ENCODE results near the gene EXOC6B. TPM values are rescaled to one million over a fixed set of nuclear protein-coding genes. Genes with fewer than 3 reads are reported as not detected.
"Not testable (repeated sequence)": the region's sequence is repeated elsewhere in the genome, so short reads cannot be mapped to it uniquely, and the experiment has no call there.

The EXOC6B gene
- total RNA-seq, 1 donor from 2014 or later, result 33.0 TPM

- ATAC-seq (no peak), DNase-seq (no peak)
- Histone ChIP-seq H3K36me3 (no peaks in the 10 kb centered on the region), H3K27me3 (ENCODE audit: low read depth) (no peaks in the 10 kb centered on the region), H3K4me1 (peaks cover 6% of the 10 kb centered on the region), H3K4me3 (no peak overlapping the region), H3K27ac (no peak overlapping the region), H3K9me3 (no peaks in the 10 kb centered on the region)
- intact Hi-C loops (cut with DNase I), result no loop called here
- TF ChIP-seq CTCF (IDR thresholded peaks at IDR 0.05), result no peak
Observed at GRCh38 chr2:72572501-72572900, 253.3 kb downstream of the EXOC6B start.

GRCh38 chr2:72570413-72570812 is 255.4 kb downstream of the EXOC6B start:
- intact Hi-C loops (cut with DNase I), result no loop called here

GRCh38 chr2:72562451-72563153 is 263.2 kb downstream of the EXOC6B start:
- intact Hi-C loops (cut with DNase I), result no loop called here
- Histone ChIP-seq H3K9me3 (no peaks in the 10 kb centered on the region), H3K27ac (no peak overlapping the region), H3K4me1 (peaks cover 18% of the 10 kb centered on the region), H3K27me3 (ENCODE audit: low read depth) (no peaks in the 10 kb centered on the region), H3K36me3 (no peaks in the 10 kb centered on the region), H3K4me3 (no peak overlapping the region)
- TF ChIP-seq CTCF (IDR thresholded peaks at IDR 0.05), result no peak
- DNase-seq, result no peak
- ATAC-seq, result no peak

More at GRCh38 chr2:72570413-72570812, 255.4 kb downstream of the EXOC6B start:
- no peaks in the 10 kb centered on the region for H3K4me1 ChIP-seq
- TF ChIP-seq CTCF (IDR thresholded peaks at IDR 0.05), result no peak
- no peak for DNase-seq
- no peaks in the 10 kb centered on the region for H3K9me3 ChIP-seq
- no peak for ATAC-seq
- no peak overlapping the region for H3K4me3 ChIP-seq
- no peaks in the 10 kb centered on the region for H3K27me3 ChIP-seq (ENCODE audit: low read depth)
- no peaks in the 10 kb centered on the region for H3K36me3 ChIP-seq
- no peak overlapping the region for H3K27ac ChIP-seq

- TF ChIP-seq CTCF (IDR thresholded peaks at IDR 0.05), result no peak
- DNase-seq (no peak), ATAC-seq (peak; percentile 59 to 62)
- H3K27ac ChIP-seq, result no peak overlapping the region
- peaks cover 18% of the 10 kb centered on the region for H3K4me1 ChIP-seq
- H3K36me3 ChIP-seq, result no peaks in the 10 kb centered on the region
- no peak overlapping the region for H3K4me3 ChIP-seq
- no peaks in the 10 kb centered on the region for H3K27me3 ChIP-seq (ENCODE audit: low read depth)
- H3K9me3 ChIP-seq, result no peaks in the 10 kb centered on the region
- intact Hi-C loops (cut with DNase I), result no loop called here
Observed at GRCh38 chr2:72561621-72562318, 264.1 kb downstream of the EXOC6B start.

GRCh38 chr2:72555943-72556342 is 269.9 kb downstream of the EXOC6B start:
- H3K27me3 ChIP-seq (ENCODE audit: low read depth), result no peaks in the 10 kb centered on the region
- H3K9me3 ChIP-seq, result peaks cover 6% of the 10 kb centered on the region
- no peak for DNase-seq
- TF ChIP-seq CTCF (IDR thresholded peaks at IDR 0.05), result no peak
- no peaks in the 10 kb centered on the region for H3K36me3 ChIP-seq
- intact Hi-C loops (cut with DNase I), result no loop called here
- H3K27ac ChIP-seq, result no peak overlapping the region
- no peak overlapping the region for H3K4me3 ChIP-seq
- no peaks in the 10 kb centered on the region for H3K4me1 ChIP-seq
- ATAC-seq, result no peak

GRCh38 chr2:72555363-72555762 is 270.5 kb downstream of the EXOC6B start:
- H3K27ac ChIP-seq; H3K4me1 ChIP-seq; ATAC-seq; H3K4me3 ChIP-seq; intact Hi-C loops (cut with DNase I); H3K9me3 ChIP-seq; H3K27me3 ChIP-seq (ENCODE audit: low read depth); DNase-seq; H3K36me3 ChIP-seq: not testable (repeated sequence)

GRCh38 chr2:72554910-72555309 is 270.9 kb downstream of the EXOC6B start:
- H3K27me3 ChIP-seq (ENCODE audit: low read depth); H3K27ac ChIP-seq; H3K4me3 ChIP-seq; intact Hi-C loops (cut with DNase I); H3K9me3 ChIP-seq; DNase-seq; ATAC-seq; H3K36me3 ChIP-seq; H3K4me1 ChIP-seq: not testable (repeated sequence)

All from lower lobe of right lung (tissue), 2 donors.